WTC11 (cell line): ENCODE measurements around the gene KIF22. TPM values are rescaled to one million over a fixed set of nuclear protein-coding genes. Genes with fewer than 3 reads are reported as not detected.

Source experiments
- AR ChIP-seq: fragments of 250-450 bp; sonication (Bioruptor Pico); IDR thresholded peaks from 2 replicates; pipeline ENCODE4 v1.9.0; 2021; ENCODE audit warnings: mild to moderate bottlenecking
- CBFB ChIP-seq: sonication (generic); formaldehyde crosslinking; IDR thresholded peaks from 2 replicates; pipeline ENCODE4 v1.8.1; 2022; ENCODE audit warnings: mild to moderate bottlenecking, low read depth, missing genetic modification reagents
- EMX1 ChIP-seq: fragments of 250-450 bp; sonication (Bioruptor Pico); IDR thresholded peaks from 2 replicates; pipeline ENCODE4 v1.8.0; 2021; ENCODE audit warnings: mild to moderate bottlenecking
- FOXP1 ChIP-seq: sonication (generic); formaldehyde crosslinking; IDR thresholded peaks from 2 replicates; pipeline ENCODE4 v1.8.0; 2022; ENCODE audit warnings: missing genetic modification reagents, mild to moderate bottlenecking, moderate library complexity, borderline replicate concordance
- GTF2I ChIP-seq: fragments of 250-450 bp; sonication (Bioruptor Pico); conservative IDR thresholded peaks from 2 replicates; pipeline ENCODE4 v1.4.0; 2021; ENCODE audit warnings: mild to moderate bottlenecking
- HMGA2 ChIP-seq: fragments of 250-450 bp; sonication (Bioruptor Pico); IDR thresholded peaks from 2 replicates; pipeline ENCODE4 v1.4.0; 2021; ENCODE audit warnings: mild to moderate bottlenecking, moderate library complexity
- IRF2 ChIP-seq: sonication (generic); formaldehyde crosslinking; IDR thresholded peaks from 2 replicates; pipeline ENCODE4 v1.8.0; 2022; ENCODE audit warnings: low read depth, missing genetic modification reagents, borderline replicate concordance
- KAT7 ChIP-seq: sonication (generic); formaldehyde crosslinking; IDR thresholded peaks from 2 replicates; pipeline ENCODE4 v1.8.1; 2023; ENCODE audit warnings: missing genetic modification reagents, mild to moderate bottlenecking, borderline replicate concordance
- SMAD3 ChIP-seq: sonication (generic); formaldehyde crosslinking; IDR thresholded peaks from 2 replicates; pipeline ENCODE4 v1.8.0; 2022; ENCODE audit warnings: missing genetic modification reagents, mild to moderate bottlenecking, borderline replicate concordance
- TEAD1 ChIP-seq: sonication (generic); formaldehyde crosslinking; IDR thresholded peaks from 2 replicates; pipeline ENCODE4 v1.8.0; 2022; ENCODE audit warnings: mild to moderate bottlenecking, missing genetic modification reagents
- ZNF219 ChIP-seq: sonication (generic); formaldehyde crosslinking; IDR thresholded peaks from 2 replicates; pipeline ENCODE4 v1.8.0; 2023; ENCODE audit warnings: missing genetic modification reagents, mild to moderate bottlenecking, borderline replicate concordance
- total RNA-seq: library from RNA; stranded (reverse); gene quantifications from 3 replicates; pipeline ENCODE4 v1.2.3, GENCODE V29; 2021
- TF ChIP-seq, protein P1 (sequence below): sonication (generic); formaldehyde crosslinking; IDR thresholded peaks from 2 replicates; pipeline ENCODE4 v1.8.1; 2023; ENCODE audit warnings: mild to moderate bottlenecking, missing genetic modification reagents
- TF ChIP-seq, protein P2 (sequence below): fragments of 250-450 bp; sonication (Bioruptor Pico); IDR thresholded peaks from 2 replicates; pipeline ENCODE4 v2.1.2; 2022; ENCODE audit warnings: mild to moderate bottlenecking, moderate library complexity
- TF ChIP-seq, protein P3 (sequence below): sonication (generic); formaldehyde crosslinking; IDR thresholded peaks from 2 replicates; pipeline ENCODE4 v1.8.0; 2022; ENCODE audit warnings: missing genetic modification reagents
- TF ChIP-seq, protein P4 (sequence below): fragments of 250-450 bp; sonication (Bioruptor Pico); IDR thresholded peaks from 2 replicates; pipeline ENCODE4 v1.9.0; 2021; ENCODE audit warnings: mild to moderate bottlenecking

Gene KIF22
- total RNA-seq, 1 experiment from 2014 or later: 182 TPM

- TF ChIP-seq HMGA2 (CRISPR knock-in tag) (no peak), ZNF219 (peak; percentile 44; the same call in 1 of the 2 replicates), FOXP1 (no peak), EMX1 (no peak), AR (no peak), KAT7 (no peak), SMAD3 (CRISPR knock-in tag) (no peak), TEAD1 (CRISPR knock-in tag) (0 out of 2 replicates have a peak, but pooled peaks have one; percentile 43), CBFB (CRISPR knock-in tag) (no peak), IRF2 (CRISPR knock-in tag) (no peak), GTF2I (CRISPR knock-in tag) (no peak)
- TF ChIP-seq, protein P1, sequence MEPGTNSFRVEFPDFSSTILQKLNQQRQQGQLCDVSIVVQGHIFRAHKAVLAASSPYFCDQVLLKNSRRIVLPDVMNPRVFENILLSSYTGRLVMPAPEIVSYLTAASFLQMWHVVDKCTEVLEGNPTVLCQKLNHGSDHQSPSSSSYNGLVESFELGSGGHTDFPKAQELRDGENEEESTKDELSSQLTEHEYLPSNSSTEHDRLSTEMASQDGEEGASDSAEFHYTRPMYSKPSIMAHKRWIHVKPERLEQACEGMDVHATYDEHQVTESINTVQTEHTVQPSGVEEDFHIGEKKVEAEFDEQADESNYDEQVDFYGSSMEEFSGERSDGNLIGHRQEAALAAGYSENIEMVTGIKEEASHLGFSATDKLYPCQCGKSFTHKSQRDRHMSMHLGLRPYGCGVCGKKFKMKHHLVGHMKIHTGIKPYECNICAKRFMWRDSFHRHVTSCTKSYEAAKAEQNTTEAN: 0 out of 2 replicates have a peak, but pooled peaks have one; percentile 3
- TF ChIP-seq, protein P2, sequence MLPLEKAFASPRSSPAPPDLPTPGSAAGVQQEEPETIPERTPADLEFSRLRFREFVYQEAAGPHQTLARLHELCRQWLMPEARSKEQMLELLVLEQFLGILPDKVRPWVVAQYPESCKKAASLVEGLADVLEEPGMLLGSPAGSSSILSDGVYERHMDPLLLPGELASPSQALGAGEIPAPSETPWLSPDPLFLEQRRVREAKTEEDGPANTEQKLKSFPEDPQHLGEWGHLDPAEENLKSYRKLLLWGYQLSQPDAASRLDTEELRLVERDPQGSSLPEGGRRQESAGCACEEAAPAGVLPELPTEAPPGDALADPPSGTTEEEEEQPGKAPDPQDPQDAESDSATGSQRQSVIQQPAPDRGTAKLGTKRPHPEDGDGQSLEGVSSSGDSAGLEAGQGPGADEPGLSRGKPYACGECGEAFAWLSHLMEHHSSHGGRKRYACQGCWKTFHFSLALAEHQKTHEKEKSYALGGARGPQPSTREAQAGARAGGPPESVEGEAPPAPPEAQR: no peak
- TF ChIP-seq, protein P3, sequence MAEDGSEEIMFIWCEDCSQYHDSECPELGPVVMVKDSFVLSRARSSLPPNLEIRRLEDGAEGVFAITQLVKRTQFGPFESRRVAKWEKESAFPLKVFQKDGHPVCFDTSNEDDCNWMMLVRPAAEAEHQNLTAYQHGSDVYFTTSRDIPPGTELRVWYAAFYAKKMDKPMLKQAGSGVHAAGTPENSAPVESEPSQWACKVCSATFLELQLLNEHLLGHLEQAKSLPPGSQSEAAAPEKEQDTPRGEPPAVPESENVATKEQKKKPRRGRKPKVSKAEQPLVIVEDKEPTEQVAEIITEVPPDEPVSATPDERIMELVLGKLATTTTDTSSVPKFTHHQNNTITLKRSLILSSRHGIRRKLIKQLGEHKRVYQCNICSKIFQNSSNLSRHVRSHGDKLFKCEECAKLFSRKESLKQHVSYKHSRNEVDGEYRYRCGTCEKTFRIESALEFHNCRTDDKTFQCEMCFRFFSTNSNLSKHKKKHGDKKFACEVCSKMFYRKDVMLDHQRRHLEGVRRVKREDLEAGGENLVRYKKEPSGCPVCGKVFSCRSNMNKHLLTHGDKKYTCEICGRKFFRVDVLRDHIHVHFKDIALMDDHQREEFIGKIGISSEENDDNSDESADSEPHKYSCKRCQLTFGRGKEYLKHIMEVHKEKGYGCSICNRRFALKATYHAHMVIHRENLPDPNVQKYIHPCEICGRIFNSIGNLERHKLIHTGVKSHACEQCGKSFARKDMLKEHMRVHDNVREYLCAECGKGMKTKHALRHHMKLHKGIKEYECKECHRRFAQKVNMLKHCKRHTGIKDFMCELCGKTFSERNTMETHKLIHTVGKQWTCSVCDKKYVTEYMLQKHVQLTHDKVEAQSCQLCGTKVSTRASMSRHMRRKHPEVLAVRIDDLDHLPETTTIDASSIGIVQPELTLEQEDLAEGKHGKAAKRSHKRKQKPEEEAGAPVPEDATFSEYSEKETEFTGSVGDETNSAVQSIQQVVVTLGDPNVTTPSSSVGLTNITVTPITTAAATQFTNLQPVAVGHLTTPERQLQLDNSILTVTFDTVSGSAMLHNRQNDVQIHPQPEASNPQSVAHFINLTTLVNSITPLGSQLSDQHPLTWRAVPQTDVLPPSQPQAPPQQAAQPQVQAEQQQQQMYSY (CRISPR knock-in tag): peak; percentile 64
- TF ChIP-seq, protein P4, sequence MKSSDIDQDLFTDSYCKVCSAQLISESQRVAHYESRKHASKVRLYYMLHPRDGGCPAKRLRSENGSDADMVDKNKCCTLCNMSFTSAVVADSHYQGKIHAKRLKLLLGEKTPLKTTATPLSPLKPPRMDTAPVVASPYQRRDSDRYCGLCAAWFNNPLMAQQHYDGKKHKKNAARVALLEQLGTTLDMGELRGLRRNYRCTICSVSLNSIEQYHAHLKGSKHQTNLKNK (CRISPR knock-in tag): no peak
Observed at GRCh38 chr16:29811896-29812665, 21.5 kb downstream of the KIF22 start, which contains the start of gene PRRT2 (continued).
